Vagina (tissue), 2 donors: ENCODE measurements around the gene ABCD4. TPM values are rescaled to one million over a fixed set of nuclear protein-coding genes. Genes with fewer than 3 reads are reported as not detected.

Experiments
- DNase-seq, 2 donors: peaks; one replicate each; pipeline ENCODE4 v3.0.0-alpha.2; 2017; ENCODE audit errors: extremely low spot score in 2 of 2
- H3K27ac ChIP-seq: fragments of 200-600 bp; sonication (generic); one replicate; pipeline ENCODE4 v1.5.1; 2019
- H3K27me3 ChIP-seq: fragments of 200-600 bp; sonication (generic); one replicate; pipeline ENCODE4 v1.5.1; 2019
- H3K36me3 ChIP-seq, 2 donors: fragments of 200-600 bp; sonication (generic); one replicate each; pipeline ENCODE4 v1.5.1; 2017 to 2019
- H3K4me1 ChIP-seq: fragments of 200-600 bp; sonication (generic); one replicate; pipeline ENCODE4 v1.5.1; 2019
- H3K4me3 ChIP-seq, 2 donors: fragments of 200-600 bp; sonication (generic); 1 replicate in 1 of 2; 2 replicates in 1 of 2; pipeline ENCODE4 v1.5.1; 2016 to 2019
- H3K9me3 ChIP-seq: fragments of 200-600 bp; sonication (generic); one replicate; pipeline ENCODE4 v1.5.1; 2019
- CTCF ChIP-seq, 3 experiments: fragments of 450-650 bp in 2 of 3; fragments of 200-600 bp in 1 of 3; sonication (generic) in 1 of 3; IDR thresholded peaks; one replicate each; pipeline ENCODE4 v1.5.1; 2017 to 2019; ENCODE audit warnings: antibody characterized with exemption in 3 of 3, mild to moderate bottlenecking in 2 of 3, moderate library complexity in 2 of 3
- POLR2A ChIP-seq, 2 donors: fragments of 450-650 bp; IDR thresholded peaks; one replicate each; pipeline ENCODE4 v1.6.1; 2017; ENCODE audit warnings: antibody characterized with exemption in 2 of 2, mild to moderate bottlenecking in 2 of 2, moderate library complexity in 2 of 2
- POLR2AphosphoS5 ChIP-seq, 2 donors: sonication (generic); formaldehyde crosslinking; IDR thresholded peaks; one replicate each; pipeline ENCODE4 v1.9.0; 2017; ENCODE audit warnings: antibody characterized with exemption in 2 of 2, mild to moderate bottlenecking in 2 of 2, low read depth in 1 of 2; ENCODE audit not compliant: insufficient read depth in 1 of 2
- intact Hi-C: fragments of 100-400 bp; cut with DNase I; formaldehyde crosslinking; loops from one replicate; pipeline ENCODE4 v1.15.1; 2023
- total RNA-seq: library from RNA; depleted of rRNA; stranded (reverse); fragments of >200 nt; gene quantifications from one replicate; pipeline ENCODE4 v1.2.3, GENCODE V29; 2016

The ABCD4 gene
- total RNA-seq, 1 donor from 2014 or later: 52.3 TPM

GRCh38 chr14:74314576-74314975 is 11.8 kb upstream of the ABCD4 start:
- TF ChIP-seq POLR2AphosphoS5 (IDR thresholded peaks at IDR 0.05; ENCODE audit: insufficient read depth in 1 of 2, low read depth in 1 of 2) (no peak), POLR2A (IDR thresholded peaks at IDR 0.05) (no peak), CTCF (IDR thresholded peaks at IDR 0.05) (no peak)
- intact Hi-C loops: no loop called here
- H3K9me3 ChIP-seq: no peaks in the 10 kb centered on the region
- no peaks in the 10 kb centered on the region for H3K27me3 ChIP-seq
- H3K36me3 ChIP-seq: no peaks in the 10 kb centered on the region
- H3K4me3 ChIP-seq: no peak overlapping the region
- DNase-seq: no peak
- no peak overlapping the region for H3K27ac ChIP-seq
- H3K4me1 ChIP-seq: no peaks in the 10 kb centered on the region

GRCh38 chr14:74313601-74314000 is 10.9 kb upstream of the ABCD4 start:
- no peak for DNase-seq
- Histone ChIP-seq H3K4me1 (no peaks in the 10 kb centered on the region), H3K27me3 (no peaks in the 10 kb centered on the region), H3K36me3 (no peaks in the 10 kb centered on the region), H3K9me3 (no peaks in the 10 kb centered on the region), H3K4me3 (no peak overlapping the region), H3K27ac (no peak overlapping the region)
- TF ChIP-seq CTCF (IDR thresholded peaks at IDR 0.05) (no peak), POLR2A (IDR thresholded peaks at IDR 0.05) (no peak), POLR2AphosphoS5 (IDR thresholded peaks at IDR 0.05; ENCODE audit: insufficient read depth in 1 of 2, low read depth in 1 of 2) (no peak)
- intact Hi-C loops: no loop called here

- no peaks in the 10 kb centered on the region for H3K36me3 ChIP-seq
- H3K4me1 ChIP-seq: no peaks in the 10 kb centered on the region
- DNase-seq: no peak
- H3K27ac ChIP-seq: no peak overlapping the region
- no peak overlapping the region for H3K4me3 ChIP-seq
- intact Hi-C loops: no loop called here
- TF ChIP-seq POLR2A (IDR thresholded peaks at IDR 0.05): no peak
- no peak for TF ChIP-seq POLR2AphosphoS5 (IDR thresholded peaks at IDR 0.05; ENCODE audit: insufficient read depth in 1 of 2, low read depth in 1 of 2)
- TF ChIP-seq CTCF (IDR thresholded peaks at IDR 0.05): no peak
- H3K27me3 ChIP-seq: no peaks in the 10 kb centered on the region
- H3K9me3 ChIP-seq: no peaks in the 10 kb centered on the region
Measured at GRCh38 chr14:74312161-74312560, 9.4 kb upstream of the ABCD4 start.

GRCh38 chr14:74309125-74310022 is 6.6 kb upstream of the ABCD4 start:
- Histone ChIP-seq H3K4me3 (no peak overlapping the region), H3K9me3 (no peaks in the 10 kb centered on the region), H3K4me1 (no peaks in the 10 kb centered on the region), H3K36me3 (no peaks in the 10 kb centered on the region), H3K27me3 (no peaks in the 10 kb centered on the region), H3K27ac (no peak overlapping the region)
- intact Hi-C loops: no loop called here
- no peak for TF ChIP-seq POLR2A (IDR thresholded peaks at IDR 0.05)
- no peak for TF ChIP-seq POLR2AphosphoS5 (IDR thresholded peaks at IDR 0.05; ENCODE audit: insufficient read depth in 1 of 2, low read depth in 1 of 2)
- no peak for TF ChIP-seq CTCF (IDR thresholded peaks at IDR 0.05)
- no peak for DNase-seq

- Histone ChIP-seq H3K27ac (no peak overlapping the region), H3K27me3 (no peaks in the 10 kb centered on the region), H3K36me3 (no peaks in the 10 kb centered on the region), H3K4me3 (no peak overlapping the region), H3K9me3 (no peaks in the 10 kb centered on the region), H3K4me1 (peaks cover under 1% of the 10 kb centered on the region)
- intact Hi-C loops: no loop called here
- DNase-seq: no peak
- TF ChIP-seq POLR2A (IDR thresholded peaks at IDR 0.05) (no peak), POLR2AphosphoS5 (IDR thresholded peaks at IDR 0.05; ENCODE audit: insufficient read depth in 1 of 2, low read depth in 1 of 2) (no peak), CTCF (IDR thresholded peaks at IDR 0.05) (no peak)
Measured at GRCh38 chr14:74308695-74309094, 6.0 kb upstream of the ABCD4 start.
